Measurements from ENCODE around the gene GALNT14. TPM values are rescaled to one million over a fixed set of nuclear protein-coding genes. Genes with fewer than 3 reads are reported as not detected.

Gene GALNT14
- total RNA-seq: 0.18 and 0.29 TPM in 2 replicates

GRCh38 chr2:31138037-31138962 lies at the start of gene GALNT14:
Gene GALNT14 (minus strand): TSS chr2:31138440. CDS start chr2:31138086, 354 bp downstream.

Other genes starting within 250 kb of the GALNT14 start
- gene CAPN14, start 79.1 kb upstream of the GALNT14 start, total RNA-seq: under 0.01 TPM in 2 replicates
- gene EHD3, start 95.7 kb upstream of the GALNT14 start, total RNA-seq: 19.9 and 23.6 TPM in 2 replicates

Data from myometrial cell (primary cell).